ENCODE results near the gene PDHA1. TPM values are rescaled to one million over a fixed set of nuclear protein-coding genes. Genes with fewer than 3 reads are reported as not detected.

PDHA1 gene
- total RNA-seq, 1 donor from 2014 or later = 147 TPM

- Mint-ChIP-seq H3K36me3 (no peaks in the 10 kb centered on the region), H3K9me3 (peaks cover 2% of the 10 kb centered on the region), H3K27ac (no peak overlapping the region), H3K4me3 (peak overlapping the region; percentile 87), H3K27me3 (ENCODE audit: insufficient read depth, low read depth) (no peaks in the 10 kb centered on the region), H3K4me1 (peaks cover 13% of the 10 kb centered on the region)
- Histone ChIP-seq H3K27me3 (no peaks in the 10 kb centered on the region), H3K4me1 (peaks cover 5% of the 10 kb centered on the region), H3K27ac (no peak overlapping the region), H3K79me2 (ENCODE audit: low read depth) (peaks cover 37% of the 10 kb centered on the region), H3F3A (ENCODE audit: low read depth) (no peaks in the 10 kb centered on the region), H3K9ac (no peak overlapping the region), H3K4me3 (peak overlapping the region; percentile 82), H4K20me1 (ENCODE audit: low read depth) (peaks cover 3% of the 10 kb centered on the region), H3K4me2 (peak overlapping the region; percentile 79), H2AFZ (replicated peaks) (no peak overlapping the region), H3K9me3 (ENCODE audit: low read depth) (peaks cover 4% of the 10 kb centered on the region), H3K36me3 (no peaks in the 10 kb centered on the region)
- TF ChIP-seq CTCF (IDR thresholded peaks at IDR 0.05) (no peak), EZH2 (IDR thresholded peaks at IDR 0.05) (no peak), EZH2phosphoT487 (IDR thresholded peaks at IDR 0.05) (no peak)
- DNase-seq (ENCODE audit: low spot score) = no peak
Measured at GRCh38 chrX:19342331-19342906, 1.3 kb upstream of the PDHA1 start.

- peaks cover 4% of the 10 kb centered on the region for H3K9me3 ChIP-seq (ENCODE audit: low read depth)
- peak; percentile 52 for DNase-seq (ENCODE audit: low spot score)
- TF ChIP-seq EZH2 (IDR thresholded peaks at IDR 0.05) = no peak
- TF ChIP-seq CTCF (IDR thresholded peaks at IDR 0.05) = no peak
- no peak for TF ChIP-seq EZH2phosphoT487 (IDR thresholded peaks at IDR 0.05)
- H3K27me3 Mint-ChIP-seq (ENCODE audit: insufficient read depth, low read depth) = no peaks in the 10 kb centered on the region
- no peaks in the 10 kb centered on the region for H3F3A ChIP-seq (ENCODE audit: low read depth)
- no peak overlapping the region for H2AFZ ChIP-seq (replicated peaks)
- peaks cover 44% of the 10 kb centered on the region for H3K79me2 ChIP-seq (ENCODE audit: low read depth)
- H3K9me3 Mint-ChIP-seq = peaks cover 2% of the 10 kb centered on the region
- peak overlapping the region; percentile 82 for H3K4me3 ChIP-seq
- H3K4me1 Mint-ChIP-seq = peaks cover 13% of the 10 kb centered on the region
- no peaks in the 10 kb centered on the region for H3K27me3 ChIP-seq
- peak overlapping the region; percentile 87 for H3K4me3 Mint-ChIP-seq
- peak overlapping the region; percentile 79 for H3K4me2 ChIP-seq
- H3K27ac ChIP-seq = peak overlapping the region; percentile 85
- no peaks in the 10 kb centered on the region for H3K36me3 Mint-ChIP-seq
- no peaks in the 10 kb centered on the region for H3K36me3 ChIP-seq
- no peak overlapping the region for H3K9ac ChIP-seq
- peak overlapping the region; percentile 81 for H3K27ac Mint-ChIP-seq
- peaks cover 5% of the 10 kb centered on the region for H3K4me1 ChIP-seq
- H4K20me1 ChIP-seq (ENCODE audit: low read depth) = peaks cover 3% of the 10 kb centered on the region
Measured at GRCh38 chrX:19343085-19343534, 617 bp upstream of the PDHA1 start.

- H2AFZ ChIP-seq (replicated peaks) = no peak overlapping the region
- H3F3A ChIP-seq (ENCODE audit: low read depth) = no peaks in the 10 kb centered on the region
- peaks cover 6% of the 10 kb centered on the region for H4K20me1 ChIP-seq (ENCODE audit: low read depth)
- peak overlapping the region; percentile 70 for H3K4me2 ChIP-seq
- Mint-ChIP-seq H3K27me3 (ENCODE audit: insufficient read depth, low read depth) (no peaks in the 10 kb centered on the region), H3K4me1 (peaks cover 13% of the 10 kb centered on the region), H3K27ac (no peak overlapping the region), H3K9me3 (peaks cover 2% of the 10 kb centered on the region), H3K4me3 (peak overlapping the region; percentile 87), H3K36me3 (no peaks in the 10 kb centered on the region)
- no peak overlapping the region for H3K27ac ChIP-seq
- H3K27me3 ChIP-seq = no peaks in the 10 kb centered on the region
- H3K79me2 ChIP-seq (ENCODE audit: low read depth) = peaks cover 44% of the 10 kb centered on the region
- peak overlapping the region; percentile 43 for H3K9ac ChIP-seq
- H3K4me1 ChIP-seq = peaks cover 5% of the 10 kb centered on the region
- no peak for DNase-seq (ENCODE audit: low spot score)
- peak overlapping the region; percentile 82 for H3K4me3 ChIP-seq
- no peaks in the 10 kb centered on the region for H3K36me3 ChIP-seq
- TF ChIP-seq CTCF (IDR thresholded peaks at IDR 0.05) (no peak), EZH2phosphoT487 (IDR thresholded peaks at IDR 0.05) (no peak), EZH2 (IDR thresholded peaks at IDR 0.05) (no peak)
- peaks cover 4% of the 10 kb centered on the region for H3K9me3 ChIP-seq (ENCODE audit: low read depth)
Measured at GRCh38 chrX:19344661-19345060, 934 bp downstream of the PDHA1 start.

Data from neural progenitor cell (in vitro differentiated cells).